ENCODE results near the gene ZNF638. TPM values are rescaled to one million over a fixed set of nuclear protein-coding genes. Genes with fewer than 3 reads are reported as not detected.

Gene ZNF638
- total RNA-seq (2021; ENCODE audit: unreplicated experiment) = 108 TPM
- 41.2 and 57.2 TPM in 2 replicates for polyA plus RNA-seq (2012)
- Bru-seq, nascent RNA = percentile 91 among the genes with signal in this experiment
- percentile 93 among the genes with signal in this experiment for BruChase-seq, experiment 1, labeled RNA remaining after a 6-hour chase
- percentile 97 among the genes with signal in this experiment for BruChase-seq, experiment 2, labeled RNA remaining after a 2-hour chase
- long read RNA-seq, full-length matches to known transcripts = 4 of 87 reads
- long read RNA-seq, partial matches to known transcripts = 42 of 87 reads
- long read RNA-seq, other reads (novel, unspliced or antisense) = 41 of 87 reads

- no peaks in the 10 kb centered on the region for H3K27me3 ChIP-seq (ENCODE audit: insufficient read depth, low read length)
- H3K4me1 ChIP-seq (ENCODE audit: control insufficient read depth in 1 of 2, insufficient read depth in 2 of 2, low read length in 2 of 2) = peaks cover 0 to 26% of the 10 kb centered on the region in 2 experiments; a peak in 3 of 4 replicates
- intact Hi-C loops (cut with micrococcal nuclease) = loop anchor here (10.0 kb wide), 1 partner anchor 107 kb away; the partner anchor contains the start of gene PAIP2B
- H3K27ac ChIP-seq (ENCODE audit: low read depth, low read length) = peak within 1 kb of the TSS; percentile 77
- H2AFZ ChIP-seq (ENCODE audit: low read depth, low read length, poor library complexity, severe bottlenecking) = no peak within 1 kb of the TSS
- H3K4me3 ChIP-seq (replicated peaks in 1 of 2; ENCODE audit: low read depth in 1 of 2, low read length in 2 of 2) = peak within 1 kb of the TSS; percentile 82 to 96
- DNase-seq (ENCODE audit: low read depth, low spot score) (peak; percentile 82), ATAC-seq (peak; percentile 98)
- CTCF ChIA-PET = interaction anchor here (0.5 to 3.2 kb wide), 31 partner anchors 9 to 855 kb away, joined by 3 to 32 read pairs (median 4); partner anchors contain the start of gene PAIP2B
- no TSS peak for BruUV-seq (replicated peaks)
- no peaks in the 10 kb centered on the region for H3K9me2 ChIP-seq (ENCODE audit: insufficient read depth)
- H3K9ac ChIP-seq (ENCODE audit: low read length) = peak within 1 kb of the TSS; percentile 97
- RAD21 ChIA-PET (ENCODE audit: low non-redundant PET in 1 of 2, low total read pairs in 2 of 2, uncharacterized antibody in 2 of 2, unreplicated experiment in 2 of 2) = interaction anchor here (0.6 to 0.7 kb wide), 4 partner anchors 16 to 308 kb away, joined by 3 to 5 read pairs (median 3); no protein-coding TSS in a partner anchor
- peaks cover 68% of the 10 kb centered on the region for H3K79me2 ChIP-seq (ENCODE audit: insufficient read depth, low read length)
- POLR2A ChIA-PET = interaction anchor here (0.7 to 1.7 kb wide), 5 partner anchors 13 to 105 kb away, joined by 3 to 8 read pairs (median 5); partner anchors contain the start of gene PAIP2B
- peaks cover 6% of the 10 kb centered on the region; the same call in 1 of the 2 replicates for H4K20me1 ChIP-seq (ENCODE audit: insufficient read depth)
- H3K9me3 ChIP-seq (ENCODE audit: control insufficient read depth in 1 of 2, insufficient read depth in 1 of 2, low read depth in 1 of 2, low read length in 2 of 2) = no peaks in the 10 kb centered on the region
- H3K36me3 ChIP-seq (ENCODE audit: control insufficient read depth in 1 of 2, insufficient read depth in 2 of 2, low read length in 2 of 2) = no peaks in the 10 kb centered on the region
- H3K4me2 ChIP-seq (ENCODE audit: low read length) = peak within 1 kb of the TSS; percentile 70
- TF ChIP-seq CEBPB (IDR thresholded peaks at IDR 0.05; ENCODE audit: low read depth) (no peak), ZBTB33 (IDR thresholded peaks at IDR 0.05; ENCODE audit: extremely low read depth, insufficient replicate concordance, low read length) (no peak), SRF (IDR thresholded peaks at IDR 0.05; ENCODE audit: low read depth) (no peak), ZNF274 (IDR thresholded peaks at IDR 0.05; ENCODE audit: low read depth, low read length) (no peak), EZH2 (IDR thresholded peaks at IDR 0.05) (no peak), ZFX (IDR thresholded peaks at IDR 0.05) (peak; percentile 74), TCF7L2 (IDR thresholded peaks at IDR 0.05; ENCODE audit: borderline replicate concordance, extremely low read depth, insufficient read depth, insufficient read length) (no peak), EZH2phosphoT487 (IDR thresholded peaks at IDR 0.05; ENCODE audit: borderline replicate concordance) (no peak), CTCF (IDR thresholded peaks at IDR 0.05 in 2 of 3, conservative IDR thresholded peaks at IDR 0.05 in 1 of 3; ENCODE audit: borderline replicate concordance in 1 of 3, insufficient read depth in 1 of 3, low read depth in 2 of 3, low read length in 2 of 3) (peak; percentile 45 to 61 (median 51); a peak in 5 of 6 replicates), CBX3 (IDR thresholded peaks at IDR 0.05; ENCODE audit: low read depth) (no peak), SP1 (IDR thresholded peaks at IDR 0.05; ENCODE audit: low read depth) (no peak), FOSL1 (IDR thresholded peaks at IDR 0.05; ENCODE audit: low read depth) (no peak), ELF1 (IDR thresholded peaks at IDR 0.05; ENCODE audit: borderline replicate concordance, low read depth) (no peak), RAD21 (IDR thresholded peaks at IDR 0.05; ENCODE audit: low read depth) (peak; percentile 43), POLR2AphosphoS5 (IDR thresholded peaks at IDR 0.05; ENCODE audit: low read depth, low read length) (peak; percentile 92), POLR2A (IDR thresholded peaks at IDR 0.05; ENCODE audit: borderline replicate concordance, extremely low read depth, insufficient read depth, insufficient read length) (peak; percentile 71), JUND (IDR thresholded peaks at IDR 0.05) (no peak), SIN3A (IDR thresholded peaks at IDR 0.05; ENCODE audit: low read depth) (no peak), YY1 (IDR thresholded peaks at IDR 0.05; ENCODE audit: extremely low read depth, insufficient replicate concordance, low read depth, low read length) (peak; percentile 89), EGR1 (IDR thresholded peaks at IDR 0.05; ENCODE audit: low read depth) (peak; percentile 32)
- TF ChIP-seq, protein P1, sequence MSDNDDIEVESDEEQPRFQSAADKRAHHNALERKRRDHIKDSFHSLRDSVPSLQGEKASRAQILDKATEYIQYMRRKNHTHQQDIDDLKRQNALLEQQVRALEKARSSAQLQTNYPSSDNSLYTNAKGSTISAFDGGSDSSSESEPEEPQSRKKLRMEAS (IDR thresholded peaks at IDR 0.05) = no peak
- TF ChIP-seq, protein P2, sequence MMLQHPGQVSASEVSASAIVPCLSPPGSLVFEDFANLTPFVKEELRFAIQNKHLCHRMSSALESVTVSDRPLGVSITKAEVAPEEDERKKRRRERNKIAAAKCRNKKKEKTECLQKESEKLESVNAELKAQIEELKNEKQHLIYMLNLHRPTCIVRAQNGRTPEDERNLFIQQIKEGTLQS (IDR thresholded peaks at IDR 0.05) = no peak
These were observed at the start of gene ZNF638 for GRCh38 chr2:71331581-71332434. Gene ZNF638, plus strand, starts transcription at chr2:71331782. Its CDS starts 17,173 bp downstream, at chr2:71348955.
